ELR (cell line): ENCODE measurements around the gene POU2F2.
A peak's percentile ranks its signal among the peaks of the same experiment; 100 is the strongest.

Experiments used
- DNase-seq: peaks from one replicate; pipeline ENCODE4 v3.0.0-alpha.2; 2015; ENCODE audit warnings: low read depth

The POU2F2 gene

DNA sequence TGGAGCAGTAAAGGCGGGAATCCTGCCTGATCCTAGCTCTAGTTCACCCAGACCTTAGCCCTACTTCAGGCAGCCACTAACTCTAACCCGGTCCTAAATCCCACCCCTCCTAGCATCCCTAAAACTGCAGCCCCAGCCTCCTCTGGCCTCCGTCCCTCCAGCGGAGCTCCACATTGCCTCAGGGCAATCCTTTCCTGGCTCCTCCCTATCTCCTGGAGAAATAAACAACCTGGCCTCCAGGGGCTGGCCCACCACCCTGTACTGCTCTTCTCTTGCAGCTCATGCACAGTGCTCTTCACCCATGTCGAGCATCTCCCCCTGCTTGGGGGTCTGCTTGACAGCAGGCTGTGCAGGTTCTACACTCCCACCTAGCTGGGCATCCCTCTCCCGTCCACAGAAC is 6.7 kb downstream of the POU2F2 start:
- peak; percentile 53 for DNase-seq

DNA sequence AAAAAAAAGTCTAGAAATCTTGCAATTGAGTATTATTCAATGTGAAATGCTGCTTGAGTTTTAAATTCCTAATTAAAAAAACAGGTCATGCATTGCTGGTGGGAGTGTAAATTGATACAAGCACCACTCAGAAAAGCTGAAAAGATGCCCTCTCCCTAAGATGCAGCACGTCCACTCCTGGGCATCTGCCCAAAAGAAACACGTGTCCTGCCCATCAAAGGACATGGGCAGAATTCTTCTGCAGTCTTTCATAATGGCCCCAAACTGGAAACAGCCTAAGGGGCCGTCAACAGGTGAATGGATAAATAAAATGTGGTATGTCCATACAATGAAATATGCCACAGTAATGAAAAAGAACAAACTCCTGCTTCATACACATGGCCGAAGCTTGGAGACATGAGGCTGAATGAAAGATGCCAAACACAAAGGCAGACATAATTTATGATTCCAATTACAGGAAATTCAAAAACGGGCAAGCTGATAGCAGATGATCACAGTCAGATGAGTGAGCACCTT is 7.8 kb downstream of the POU2F2 start:
- no peak for DNase-seq

DNA sequence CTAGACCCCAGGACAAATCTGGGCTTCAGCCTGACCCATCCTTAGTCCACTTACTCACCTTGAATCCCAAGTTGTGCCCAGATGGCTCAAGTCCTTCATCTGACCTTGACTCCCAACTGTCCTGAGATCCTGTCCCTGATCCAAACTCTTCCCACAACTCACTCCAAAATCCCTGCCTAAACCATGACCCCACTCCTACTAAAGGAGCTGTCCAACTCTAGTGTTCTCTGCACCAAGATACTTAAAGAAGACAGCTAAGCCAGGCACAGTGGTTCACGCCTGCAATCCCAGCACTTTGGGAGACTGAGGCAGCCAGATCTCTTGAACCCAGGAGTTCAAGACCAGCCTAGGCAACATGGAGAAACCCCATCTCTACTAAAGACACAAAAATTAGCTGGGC is 8.5 kb downstream of the POU2F2 start:
- DNase-seq: no peak

DNA sequence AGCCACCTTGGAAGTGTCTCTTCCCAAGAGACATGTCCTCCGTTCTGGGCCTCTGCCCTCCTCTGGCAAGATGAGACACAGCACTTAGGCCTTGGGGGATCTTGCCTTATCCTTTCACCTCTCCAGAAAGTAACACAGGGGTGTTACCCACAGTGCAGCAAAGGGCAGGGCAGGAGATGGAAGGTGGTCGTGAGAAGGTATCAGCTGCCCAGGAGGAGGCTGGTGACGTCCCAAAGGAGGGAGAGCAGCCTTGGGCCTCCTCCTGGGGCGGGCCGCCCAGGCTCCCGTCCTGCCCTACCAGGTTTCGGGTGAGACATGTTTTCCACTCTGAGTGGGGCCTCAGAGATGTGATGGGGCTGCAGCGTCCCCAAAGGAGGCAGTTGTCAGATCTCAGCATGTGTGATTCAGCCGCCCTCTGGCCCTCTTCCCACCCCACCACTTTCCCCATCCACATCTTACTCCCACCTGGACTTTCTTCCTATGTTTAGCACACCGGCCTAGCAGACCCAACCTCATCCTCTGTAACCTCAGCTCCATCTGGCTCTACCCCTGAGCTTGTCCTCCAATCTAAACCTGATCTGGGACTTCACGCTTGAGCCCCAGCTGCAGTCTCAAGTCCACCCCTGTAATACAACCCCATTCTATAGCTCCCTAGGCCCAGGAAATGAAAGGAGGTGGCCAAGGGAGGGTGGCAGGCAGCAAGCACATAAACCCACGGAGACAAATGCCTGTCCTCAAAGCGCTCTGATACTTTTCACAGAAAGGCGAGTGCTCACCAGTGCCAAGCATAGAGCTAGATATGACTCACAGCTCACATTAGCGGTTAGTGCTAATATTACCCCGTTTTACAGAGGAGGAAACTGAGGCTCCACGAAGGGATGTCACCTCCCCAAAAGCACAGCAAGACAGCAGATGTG is 9.3 kb downstream of the POU2F2 start:
- DNase-seq: peak; percentile 57

DNA sequence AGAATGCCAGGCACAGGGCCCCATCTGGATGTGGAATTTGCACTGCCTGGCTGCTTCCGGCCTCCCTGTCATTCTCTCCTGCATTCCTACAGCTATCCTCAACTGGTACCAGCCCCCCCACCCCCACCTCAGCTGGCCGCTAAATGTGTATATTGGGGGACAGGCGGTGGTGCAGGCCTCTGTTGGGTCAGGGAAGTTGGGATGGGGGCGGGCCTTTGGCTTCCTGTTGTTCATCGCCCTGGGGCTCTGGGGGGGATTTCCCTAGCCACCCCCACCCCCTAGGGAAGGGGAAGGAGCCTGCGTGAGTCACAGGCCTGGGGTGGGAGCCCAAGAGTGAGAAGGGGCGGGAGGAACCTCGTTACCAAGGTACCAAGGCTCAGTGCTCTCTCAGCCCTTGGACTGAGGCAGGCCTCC is 10.6 kb downstream of the POU2F2 start:
- DNase-seq: peak; percentile 99

DNA sequence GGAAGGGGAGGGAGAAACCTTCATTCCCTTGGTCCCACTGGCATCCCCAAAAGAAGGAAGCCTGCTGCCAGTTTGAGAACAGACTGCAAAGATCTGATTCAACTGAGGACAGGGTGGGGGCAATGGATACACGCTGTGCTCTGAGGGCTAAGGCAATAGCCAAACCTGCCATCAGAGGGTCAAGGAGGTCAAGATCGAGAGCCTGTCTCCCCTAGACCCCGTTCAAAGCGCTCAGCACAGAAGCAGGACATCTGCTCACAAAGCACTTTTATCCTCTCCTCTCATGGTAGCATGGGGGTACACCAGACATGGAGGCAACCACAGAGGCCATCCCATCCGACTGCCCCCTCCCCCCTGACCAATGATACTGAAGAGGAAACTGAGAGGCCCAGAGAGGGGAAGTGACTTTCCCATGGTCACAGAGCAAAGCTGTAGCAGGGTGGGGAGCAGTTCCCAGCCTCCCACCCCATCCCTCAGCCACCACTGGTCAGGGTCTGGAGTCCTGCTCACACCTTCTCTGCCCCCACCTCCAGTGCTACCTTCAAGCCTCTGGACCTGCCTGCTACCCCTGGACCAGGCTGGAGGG is 11.1 kb downstream of the POU2F2 start:
- DNase-seq: no peak

DNA sequence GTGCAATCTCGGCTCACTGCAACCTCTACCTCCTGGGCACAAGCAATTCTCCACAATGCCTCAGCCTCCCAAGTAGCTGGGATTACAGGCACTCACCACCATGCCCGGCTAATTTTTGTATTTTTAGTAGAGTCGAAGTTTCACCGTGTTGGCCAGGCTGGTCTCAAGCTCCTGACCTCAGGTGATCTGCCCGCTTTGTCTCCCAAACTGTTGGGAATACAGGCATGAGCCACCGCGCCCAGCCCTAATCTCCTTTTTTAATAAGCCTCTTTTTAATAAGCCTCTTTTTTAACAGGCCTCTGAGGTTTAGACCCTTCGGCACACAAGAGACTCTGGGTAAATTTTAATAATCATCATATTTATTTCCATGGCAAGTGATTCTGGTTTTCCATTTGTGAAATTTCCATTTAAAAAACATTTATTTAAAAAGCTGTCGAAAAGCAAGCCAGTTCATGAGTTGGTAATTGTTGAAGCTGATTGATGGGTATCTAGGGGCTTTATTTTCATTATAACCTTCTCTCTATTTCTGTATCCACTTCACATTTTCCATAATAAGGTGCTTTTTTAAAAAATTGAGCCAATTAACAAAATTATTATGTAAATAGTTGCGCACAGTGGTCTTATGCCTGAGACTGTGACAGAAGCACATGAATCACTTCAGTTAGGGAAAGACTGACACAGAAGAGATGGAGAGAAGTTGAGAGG is 11.8 kb downstream of the POU2F2 start:
- DNase-seq: no peak

DNA sequence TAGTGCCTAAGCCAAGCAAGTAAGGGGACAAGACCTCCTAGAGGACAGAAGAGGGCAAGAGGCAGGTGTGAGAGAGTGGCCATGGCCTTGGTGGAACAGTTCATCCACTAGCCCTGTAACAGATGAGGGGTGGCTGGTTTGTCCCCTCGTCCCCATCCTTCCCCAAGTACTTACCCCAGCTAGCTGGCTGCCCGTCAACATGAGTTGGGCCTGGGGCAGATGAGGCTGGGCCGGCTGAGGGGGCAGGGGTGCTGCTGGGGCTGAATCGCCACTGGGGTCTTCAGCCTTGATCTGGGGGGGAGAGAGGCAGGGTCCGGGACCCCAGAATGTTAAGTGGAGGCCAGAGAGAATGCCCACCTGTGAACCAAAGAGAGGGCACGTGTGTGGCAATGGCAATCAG is 15.2 kb downstream of the POU2F2 start:
- no peak for DNase-seq

DNA sequence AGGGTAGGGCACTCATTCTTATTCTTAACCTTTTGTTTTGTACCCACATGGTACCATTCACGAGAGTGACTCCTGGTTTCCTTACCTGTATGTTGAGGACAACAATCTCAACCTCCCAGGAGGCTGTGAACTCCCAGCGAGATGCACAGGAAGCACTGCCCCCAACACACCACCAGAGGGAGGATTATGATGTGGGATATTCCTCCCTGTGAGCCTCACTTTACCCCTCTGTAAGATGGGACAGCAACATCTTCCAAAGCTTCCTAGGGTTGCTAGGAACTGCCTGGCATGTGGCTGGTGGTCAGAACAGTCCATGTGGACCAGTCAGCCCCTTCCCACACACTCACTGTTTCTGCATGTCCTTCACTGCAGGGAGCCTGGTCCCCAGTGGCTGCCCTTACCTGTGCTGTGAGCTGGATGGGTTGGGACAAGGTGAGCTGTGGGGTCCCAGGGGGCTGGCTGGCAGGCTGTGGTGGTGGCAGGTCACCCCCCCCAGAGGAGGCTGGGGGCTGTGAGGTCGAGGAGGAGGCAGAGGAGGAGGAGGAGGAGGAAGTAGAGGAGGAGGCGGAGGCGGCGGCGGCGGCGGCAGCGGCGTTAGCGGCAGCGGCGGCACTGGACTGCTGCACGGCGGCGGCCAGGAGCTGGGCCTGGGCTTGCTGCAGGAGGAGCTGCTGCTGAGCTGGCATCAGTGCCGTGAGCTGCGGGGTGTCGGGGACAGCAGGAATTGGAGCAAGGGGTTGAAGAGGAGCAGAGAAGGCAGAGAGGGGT is 15.8 kb downstream of the POU2F2 start:
- DNase-seq: no peak

DNA sequence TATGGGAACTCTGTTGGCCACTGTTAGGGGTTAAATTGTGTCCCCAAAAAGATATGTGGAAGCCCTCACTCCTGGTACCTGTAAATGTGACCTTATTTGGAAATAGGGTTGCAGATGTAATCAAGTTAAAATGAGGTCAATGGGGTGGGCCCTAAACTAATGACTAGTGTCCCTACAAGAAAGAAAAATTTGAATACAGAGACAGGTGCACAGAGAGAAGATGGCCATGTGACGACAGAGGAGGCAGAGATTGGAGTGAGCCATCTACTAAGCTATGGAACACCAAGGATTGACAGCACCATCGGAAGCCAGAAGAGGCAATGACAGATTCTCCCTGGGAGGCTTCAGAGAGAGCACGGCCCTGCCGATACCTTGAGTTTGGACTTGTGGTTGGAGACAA is 16.5 kb downstream of the POU2F2 start:
- no peak for DNase-seq

DNA sequence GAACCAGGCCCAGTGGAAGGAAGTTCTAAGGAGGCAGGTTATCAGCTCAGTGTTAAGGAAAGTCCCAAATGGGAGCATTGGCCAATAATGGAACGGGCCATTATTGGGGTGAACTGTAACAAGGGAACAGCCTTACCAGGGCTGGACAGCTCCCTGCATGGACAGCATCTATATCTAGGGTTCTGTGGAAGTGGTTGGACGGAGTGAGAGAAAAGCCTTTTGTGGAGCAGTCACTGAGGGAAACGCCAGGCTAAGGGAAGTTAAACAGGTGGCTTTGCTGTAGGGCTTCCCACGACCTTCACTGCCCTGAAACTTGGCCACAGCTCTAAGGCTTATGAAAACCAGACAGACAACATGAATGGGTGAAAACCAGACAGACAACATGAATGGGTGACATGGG is 17.0 kb downstream of the POU2F2 start:
- DNase-seq: no peak

DNA sequence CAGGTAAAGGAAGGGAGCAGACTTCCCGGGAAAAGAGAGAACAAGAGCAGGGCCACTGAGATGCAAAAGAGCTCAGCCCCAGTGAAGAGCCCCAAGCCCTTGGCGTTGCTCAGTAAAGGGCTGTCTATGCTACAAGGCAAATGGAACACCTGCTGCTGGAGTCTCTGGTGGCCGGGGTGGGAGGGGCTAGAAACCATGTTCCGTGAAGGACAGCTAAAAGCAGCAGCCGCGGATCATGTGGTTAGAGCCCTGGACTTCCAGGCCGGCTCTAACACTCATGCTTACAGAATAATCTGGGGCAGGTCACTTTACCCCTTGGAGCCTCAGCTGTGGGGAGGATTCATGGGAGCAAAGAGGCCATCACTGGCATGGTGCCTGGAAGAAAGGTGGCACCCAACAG is 17.8 kb downstream of the POU2F2 start:
- peak; percentile 40 for DNase-seq

DNA sequence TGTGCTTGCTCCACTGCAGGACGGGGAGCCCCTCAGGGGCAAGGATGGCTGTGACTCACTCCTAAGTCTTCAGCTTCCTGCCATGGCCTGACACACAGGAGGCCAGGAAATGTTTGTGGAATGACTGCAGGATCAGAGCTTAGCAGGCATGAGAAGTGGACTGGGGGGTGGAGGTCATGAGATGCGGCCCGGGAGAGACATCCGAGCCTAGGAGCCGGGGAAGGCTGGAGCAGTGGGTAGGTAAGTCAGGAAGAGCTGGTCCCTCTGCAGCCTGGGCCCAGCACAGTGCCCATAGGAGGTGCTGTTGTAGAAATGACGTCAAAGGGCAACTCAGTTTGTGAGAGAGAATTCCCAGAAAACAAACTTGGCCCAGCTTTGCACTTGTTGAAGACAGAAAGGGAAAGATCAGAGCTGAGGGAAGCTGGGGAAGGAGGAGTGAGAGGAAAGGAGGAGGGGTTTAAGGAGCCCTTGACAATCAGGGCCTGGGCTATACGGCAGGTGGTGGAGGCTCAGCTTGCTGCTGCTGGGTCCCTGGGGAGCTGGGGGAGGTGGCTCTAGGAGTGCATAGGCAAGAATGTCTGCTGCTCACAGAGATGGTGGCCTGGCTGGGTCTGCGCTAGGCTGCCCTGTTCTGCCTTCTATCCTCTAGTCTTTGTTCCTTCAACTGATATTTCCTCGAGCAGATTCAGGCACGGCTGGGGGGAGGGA is 18.5 kb downstream of the POU2F2 start:
- peak; percentile 99 for DNase-seq

DNA sequence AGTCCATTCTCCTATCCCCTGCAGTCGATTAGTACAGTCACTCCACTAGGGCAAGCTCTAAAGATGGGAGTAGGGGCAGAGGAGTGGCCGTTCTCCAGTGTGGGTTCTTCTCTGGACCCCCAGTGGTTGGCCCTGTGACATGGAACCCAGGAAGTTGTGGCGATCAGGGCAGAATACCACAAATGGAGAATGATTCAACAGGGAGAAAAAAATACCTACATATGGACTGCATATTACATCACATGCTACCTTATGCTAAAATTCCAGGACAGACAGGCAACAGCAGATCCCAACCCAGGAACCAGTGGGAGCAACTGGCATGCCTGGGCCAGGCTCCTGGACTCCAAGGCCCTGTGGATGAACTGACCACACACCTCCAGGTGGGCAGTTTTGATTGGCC is 20.4 kb downstream of the POU2F2 start:
- peak; percentile 84 for DNase-seq

DNA sequence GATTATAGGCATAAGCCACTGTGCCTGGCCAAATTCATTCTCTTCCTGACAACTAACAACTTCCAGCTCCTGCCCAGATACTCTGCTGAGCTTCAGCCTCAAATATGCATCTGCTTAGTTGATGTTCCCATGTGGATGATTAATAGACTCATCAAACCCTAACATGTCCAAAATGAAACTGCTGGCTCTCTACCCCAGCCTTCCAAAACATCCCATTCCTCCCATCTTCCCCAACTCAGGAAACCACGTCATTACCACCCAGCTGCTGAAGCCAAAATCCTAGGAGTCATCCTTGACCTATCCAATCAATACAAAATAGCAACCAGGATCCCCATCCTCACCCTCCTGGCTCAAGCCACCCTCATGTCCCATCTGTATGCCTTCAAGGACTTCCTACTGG is 20.9 kb downstream of the POU2F2 start:
- DNase-seq: peak; percentile 83

DNA sequence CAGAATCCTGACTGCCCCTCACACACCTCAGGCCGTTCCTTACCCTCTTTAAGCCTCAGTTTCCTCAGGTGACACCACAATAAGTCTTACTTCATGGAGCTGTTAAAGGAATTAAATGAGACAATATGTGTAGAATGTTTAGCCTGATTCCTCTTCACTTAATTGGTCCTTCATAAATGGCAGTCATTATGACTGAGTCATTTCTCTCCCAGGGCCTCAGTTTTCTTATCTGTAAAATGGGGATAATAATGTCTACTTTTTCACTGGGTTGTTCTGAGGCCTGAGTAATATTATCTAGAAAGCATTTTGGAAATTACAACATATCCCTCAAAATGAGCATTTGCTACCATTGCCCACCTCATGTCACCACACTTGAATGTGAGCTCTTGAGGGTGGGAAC is 21.6 kb downstream of the POU2F2 start:
- no peak for DNase-seq

DNA sequence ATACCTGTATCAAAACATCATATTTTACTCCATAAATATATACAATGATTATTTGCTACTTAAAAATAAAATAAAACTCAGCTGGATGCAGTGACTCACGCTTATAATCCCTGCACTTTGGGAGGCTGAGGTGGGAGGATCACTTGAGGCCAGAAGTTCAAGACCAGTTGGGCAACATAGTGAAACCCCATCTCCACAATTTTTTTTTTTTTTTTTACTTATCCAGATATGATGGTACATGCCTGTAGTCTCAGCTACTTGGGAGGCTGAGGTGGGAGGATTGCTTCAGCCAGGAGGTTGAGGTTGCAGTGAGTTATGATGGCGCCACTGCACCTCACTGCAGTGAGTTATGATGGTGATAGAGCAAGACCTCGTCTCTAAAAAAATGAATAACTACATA is 22.4 kb downstream of the POU2F2 start:
- no peak for DNase-seq

DNA sequence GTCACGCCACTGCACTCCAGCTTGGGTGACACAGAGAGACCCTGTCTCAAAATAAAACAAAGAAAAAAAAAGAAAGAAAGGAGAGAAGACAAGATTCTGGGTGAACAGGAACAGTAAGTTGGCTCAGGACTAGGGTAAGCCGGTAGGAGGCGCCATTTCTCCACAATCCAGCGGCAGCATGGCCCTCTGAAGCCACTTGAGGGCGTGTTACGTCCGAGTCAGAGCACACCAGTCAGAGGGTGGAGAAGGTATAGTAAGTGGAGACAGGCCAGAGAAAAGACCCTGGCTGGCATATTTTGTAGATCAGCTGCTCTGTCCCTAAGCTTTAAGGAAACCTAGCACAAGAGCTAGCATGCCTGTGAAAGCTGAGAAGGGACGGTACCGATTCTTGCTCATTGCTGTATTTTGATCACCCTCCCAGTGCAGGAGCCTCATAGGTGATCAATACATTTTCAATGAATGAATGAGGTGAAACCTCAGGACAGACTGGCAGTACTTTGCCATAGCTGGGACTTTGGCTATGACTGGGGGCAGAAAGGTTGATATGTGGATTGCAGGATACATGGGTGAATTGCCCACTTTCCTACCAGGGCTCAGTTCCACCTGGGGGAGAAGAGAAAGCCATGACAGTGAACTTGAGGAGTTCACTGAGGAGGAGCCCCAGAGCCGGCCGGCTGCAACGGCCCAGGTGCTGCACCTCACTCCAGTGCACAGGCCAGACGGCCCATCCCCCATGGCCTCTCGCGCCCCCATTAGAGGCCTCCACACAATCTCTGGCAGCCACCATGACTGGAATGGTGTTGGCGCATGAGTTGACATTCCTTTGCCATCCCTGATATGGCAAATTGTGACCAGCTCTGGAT is 23.5 kb downstream of the POU2F2 start:
- DNase-seq: peak; percentile 92

DNA sequence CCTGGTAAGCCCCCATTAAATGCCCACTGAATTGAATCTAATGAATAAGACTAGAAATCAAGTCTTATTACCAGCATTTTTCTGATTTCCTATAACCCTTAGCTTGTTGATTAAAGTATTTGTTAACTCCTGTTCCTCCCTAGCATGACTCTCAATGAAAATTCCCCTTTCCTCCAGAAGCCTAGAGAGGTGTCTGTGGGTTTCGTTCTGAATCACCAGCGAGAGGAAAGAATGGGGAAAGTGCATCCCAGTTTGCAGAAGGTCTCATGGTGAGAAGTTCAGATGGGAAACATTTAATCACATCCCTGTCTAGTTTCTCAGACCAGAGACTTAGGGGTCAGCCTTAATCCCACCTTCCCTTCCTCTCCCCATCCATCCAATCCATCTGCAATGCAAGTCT is 26.9 kb downstream of the POU2F2 start:
- no peak for DNase-seq

DNA sequence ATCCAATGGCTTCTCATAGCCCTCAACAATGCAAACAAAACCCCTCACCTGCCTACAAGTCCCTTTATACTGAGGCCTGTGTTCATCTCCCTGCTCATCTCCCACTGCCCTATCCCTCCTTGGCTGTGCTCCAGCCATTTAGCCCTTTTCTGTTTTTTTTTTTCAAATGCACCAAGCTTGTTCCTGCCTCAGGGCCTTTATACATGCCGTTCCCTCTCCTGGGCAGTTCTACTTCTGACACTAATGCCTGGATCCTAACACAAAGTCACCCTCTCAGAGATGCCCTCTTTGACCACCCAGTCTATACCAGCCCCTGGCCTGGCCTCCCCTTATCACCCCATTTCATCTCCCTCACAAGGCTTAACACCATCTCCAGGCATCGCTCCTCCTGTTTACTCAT is 29.4 kb downstream of the POU2F2 start:
- no peak for DNase-seq
